Fibroblast of lung (primary cell): ENCODE measurements around the gene TMEM117. TPM values are rescaled to one million over a fixed set of nuclear protein-coding genes. Genes with fewer than 3 reads are reported as not detected.
A peak's percentile ranks its signal among the peaks of the same experiment; 100 is the strongest.

Experiments used
- DNase-seq, 2 donors: peaks; one replicate each; pipeline versions ENCODE4 v3.0.0 to v3.0.0-alpha.2; 2010; ENCODE audit warnings: low read depth in 2 of 2
- H2AFZ ChIP-seq: 2 replicates; pipeline ENCODE4 v1.5.1; 2012; ENCODE audit warnings: low read length, control low read depth, inconsistent platforms
- H3K27ac ChIP-seq: 2 replicates; pipeline ENCODE4 v1.5.1; 2011; ENCODE audit warnings: low read length, control low read depth; ENCODE audit not compliant: insufficient read depth
- H3K27me3 ChIP-seq: 2 replicates; pipeline ENCODE4 v1.5.1; 2011; ENCODE audit warnings: mild to moderate bottlenecking, low read length; ENCODE audit not compliant: control insufficient read depth, insufficient read depth
- H3K36me3 ChIP-seq: 2 replicates; pipeline ENCODE4 v1.5.1; 2011; ENCODE audit warnings: low read length; ENCODE audit not compliant: control insufficient read depth, insufficient read depth
- H3K4me1 ChIP-seq: 2 replicates; pipeline ENCODE4 v1.5.1; 2011; ENCODE audit warnings: low read length; ENCODE audit not compliant: control insufficient read depth, insufficient read depth; ENCODE audit errors: extremely low read depth
- H3K4me2 ChIP-seq: 2 replicates; pipeline ENCODE4 v1.5.1; 2011; ENCODE audit warnings: low read length, control low read depth; ENCODE audit not compliant: insufficient read depth; ENCODE audit errors: extremely low read depth
- H3K4me3 ChIP-seq, 4 experiments: fragments of 200-600 bp in 1 of 4; sonication (generic) in 1 of 4; replicated peaks in 1 of 4; 2 replicates each; pipeline ENCODE4 v1.5.1; 2011 to 2016; ENCODE audit warnings: low read length in 4 of 4, low read depth in 3 of 4, mild to moderate bottlenecking in 3 of 4, control low read depth in 2 of 4, inconsistent platforms in 1 of 4, mixed read lengths in 1 of 4; ENCODE audit not compliant: insufficient read depth in 1 of 4; ENCODE audit errors: control extremely low read depth in 1 of 4
- H3K79me2 ChIP-seq: 2 replicates; pipeline ENCODE4 v1.5.1; 2012; ENCODE audit warnings: mild to moderate bottlenecking, low read length, inconsistent platforms; ENCODE audit not compliant: control insufficient read depth, insufficient read depth
- H3K9ac ChIP-seq: 2 replicates; pipeline ENCODE4 v1.5.1; 2011; ENCODE audit warnings: mild to moderate bottlenecking, low read length, control low read depth; ENCODE audit not compliant: insufficient read depth
- H3K9me3 ChIP-seq: 2 replicates; pipeline ENCODE4 v1.5.1; 2012; ENCODE audit warnings: low read depth, low read length; ENCODE audit not compliant: control insufficient read depth, insufficient read depth
- H4K20me1 ChIP-seq: 2 replicates; pipeline ENCODE4 v1.5.1; 2011; ENCODE audit warnings: low read length; ENCODE audit not compliant: control insufficient read depth, insufficient read depth; ENCODE audit errors: extremely low read depth
- EZH2 ChIP-seq: IDR thresholded peaks from 2 replicates; pipeline ENCODE4 v1.5.1; 2012; ENCODE audit warnings: low read length, control low read depth, mild to moderate bottlenecking; ENCODE audit errors: missing control alignments
- polyA plus RNA-seq, 2 donors: library from polyadenylated mRNA; depleted of rRNA in 1 of 2; stranded (reverse) in 1 of 2; unstranded in 1 of 2; fragments of >200 nt; gene quantifications; 2 replicates each; pipeline ENCODE4 v1.2.1, GENCODE V29; 2011 to 2012; ENCODE audit warnings: missing spikeins in 1 of 2
- total RNA-seq: library from RNA; depleted of rRNA; stranded (reverse); fragments of >200 nt; gene quantifications from 2 replicates; pipeline ENCODE4 v1.2.1, GENCODE V29; 2014
- TF ChIP-seq, protein P1 (sequence below), 2 donors: IDR thresholded peaks in 1 of 2; conservative IDR thresholded peaks in 1 of 2; 1 replicate in 1 of 2; 2 replicates in 1 of 2; pipeline ENCODE4 v1.5.1; 2011 to 2012; ENCODE audit warnings: low read length in 2 of 2, control low read depth in 1 of 2, inconsistent platforms in 1 of 2, low read depth in 1 of 2, mild to moderate bottlenecking in 1 of 2

TMEM117 gene
- total and polyA plus RNA-seq, 2 donors (not counting 1 experiment from before 2014, with no cell fraction given), result 7.6 to 7.8 TPM

DNA sequence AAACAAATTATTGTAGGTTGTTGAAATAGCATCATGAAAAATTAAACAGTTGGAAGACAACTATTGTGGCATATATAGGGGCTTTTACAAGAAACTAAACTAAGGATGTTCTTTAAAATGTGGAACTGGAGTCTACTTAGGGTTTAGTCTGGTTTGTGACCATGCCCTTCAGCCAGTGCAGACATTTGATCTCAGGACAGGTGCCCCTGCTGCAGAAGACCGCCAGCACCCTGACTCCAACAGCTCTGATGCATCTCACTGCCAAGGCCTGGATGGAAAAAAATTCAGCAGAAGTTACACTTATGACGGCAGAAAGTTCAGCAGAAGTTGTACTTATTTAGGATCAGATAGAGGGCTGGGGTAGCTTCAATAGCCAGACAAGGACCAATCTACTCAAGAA, 51.5 kb downstream of the TMEM117 start:
- Histone ChIP-seq H2AFZ (no peak overlapping the region), H3K4me1 (no peaks in the 10 kb centered on the region), H3K27me3 (no peaks in the 10 kb centered on the region), H3K27ac (no peak overlapping the region), H3K79me2 (no peaks in the 10 kb centered on the region), H3K36me3 (no peaks in the 10 kb centered on the region), H3K9ac (no peak overlapping the region), H4K20me1 (no peaks in the 10 kb centered on the region), H3K4me3 (no peak overlapping the region), H3K4me2 (no peak overlapping the region), H3K9me3 (no peaks in the 10 kb centered on the region)
- no peak for DNase-seq
- TF ChIP-seq, protein P1, sequence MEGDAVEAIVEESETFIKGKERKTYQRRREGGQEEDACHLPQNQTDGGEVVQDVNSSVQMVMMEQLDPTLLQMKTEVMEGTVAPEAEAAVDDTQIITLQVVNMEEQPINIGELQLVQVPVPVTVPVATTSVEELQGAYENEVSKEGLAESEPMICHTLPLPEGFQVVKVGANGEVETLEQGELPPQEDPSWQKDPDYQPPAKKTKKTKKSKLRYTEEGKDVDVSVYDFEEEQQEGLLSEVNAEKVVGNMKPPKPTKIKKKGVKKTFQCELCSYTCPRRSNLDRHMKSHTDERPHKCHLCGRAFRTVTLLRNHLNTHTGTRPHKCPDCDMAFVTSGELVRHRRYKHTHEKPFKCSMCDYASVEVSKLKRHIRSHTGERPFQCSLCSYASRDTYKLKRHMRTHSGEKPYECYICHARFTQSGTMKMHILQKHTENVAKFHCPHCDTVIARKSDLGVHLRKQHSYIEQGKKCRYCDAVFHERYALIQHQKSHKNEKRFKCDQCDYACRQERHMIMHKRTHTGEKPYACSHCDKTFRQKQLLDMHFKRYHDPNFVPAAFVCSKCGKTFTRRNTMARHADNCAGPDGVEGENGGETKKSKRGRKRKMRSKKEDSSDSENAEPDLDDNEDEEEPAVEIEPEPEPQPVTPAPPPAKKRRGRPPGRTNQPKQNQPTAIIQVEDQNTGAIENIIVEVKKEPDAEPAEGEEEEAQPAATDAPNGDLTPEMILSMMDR (conservative IDR thresholded peaks at IDR 0.05 in 1 of 2, IDR thresholded peaks at IDR 0.05 in 1 of 2; ENCODE audit: low read depth in 1 of 2, low read length in 2 of 2), result no peak
- TF ChIP-seq EZH2, result no peak

DNA sequence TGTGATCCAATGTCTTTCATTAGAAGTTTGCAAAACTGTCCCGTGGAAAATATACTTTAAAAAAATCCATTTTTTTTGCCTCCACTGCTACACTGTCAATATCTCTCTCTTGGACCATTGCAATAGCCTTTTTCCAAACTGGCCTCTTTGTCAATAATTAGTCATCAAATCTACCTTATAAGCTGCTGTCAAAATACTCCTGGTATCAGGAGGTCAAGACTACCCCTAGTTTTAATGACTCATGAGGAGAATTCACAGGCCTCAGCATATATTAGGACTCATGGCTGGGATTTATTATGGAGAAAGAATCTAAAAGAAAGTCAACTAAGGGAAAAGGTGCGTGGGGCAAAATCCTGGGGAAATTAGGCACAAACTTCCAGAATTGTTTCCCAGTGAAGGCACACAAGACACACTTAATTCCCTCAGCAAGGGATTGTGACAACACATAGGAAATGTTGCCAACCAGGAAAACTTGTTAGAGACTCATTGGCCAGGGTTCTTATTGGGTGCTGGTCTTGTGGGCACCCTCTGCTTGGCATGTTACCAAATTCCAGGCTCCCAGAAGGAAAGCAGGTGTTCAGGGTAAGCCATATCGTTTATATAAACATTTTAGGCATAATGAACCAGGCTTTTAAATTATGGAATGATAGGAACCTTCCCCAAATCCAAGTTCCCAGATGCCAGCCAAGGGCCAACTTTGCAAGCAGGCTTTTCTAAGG, 56.1 kb downstream of the TMEM117 start:
- H2AFZ ChIP-seq, result no peak overlapping the region
- no peaks in the 10 kb centered on the region for H4K20me1 ChIP-seq
- H3K9ac ChIP-seq, result no peak overlapping the region
- no peak overlapping the region for H3K27ac ChIP-seq
- no peaks in the 10 kb centered on the region for H3K27me3 ChIP-seq
- no peaks in the 10 kb centered on the region for H3K36me3 ChIP-seq
- H3K4me2 ChIP-seq, result no peak overlapping the region
- H3K79me2 ChIP-seq, result no peaks in the 10 kb centered on the region
- no peaks in the 10 kb centered on the region for H3K4me1 ChIP-seq
- no peak overlapping the region for H3K4me3 ChIP-seq
- no peak for DNase-seq
- TF ChIP-seq, protein P1 (conservative IDR thresholded peaks at IDR 0.05 in 1 of 2, IDR thresholded peaks at IDR 0.05 in 1 of 2; ENCODE audit: low read depth in 1 of 2, low read length in 2 of 2), result no peak
- TF ChIP-seq EZH2, result no peak
- H3K9me3 ChIP-seq, result no peaks in the 10 kb centered on the region

DNA sequence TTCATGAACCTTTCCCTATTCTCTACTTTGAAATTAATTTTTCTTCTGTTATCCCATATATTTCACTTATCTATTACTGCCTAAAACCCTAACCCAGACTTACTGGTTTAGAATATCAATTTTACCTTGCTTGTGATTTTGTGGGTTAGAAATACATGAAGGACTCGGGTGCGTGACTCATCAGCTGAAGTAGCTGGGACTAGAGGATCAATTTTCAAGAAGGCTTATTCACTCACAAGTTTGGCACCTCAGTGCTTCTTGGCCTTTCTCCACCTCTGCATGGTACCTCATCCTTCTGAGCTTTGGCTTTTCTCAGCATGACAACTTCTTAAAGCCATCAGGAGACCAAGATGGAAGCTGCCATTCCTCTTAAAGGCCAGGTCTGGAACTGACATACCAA, 57.8 kb downstream of the TMEM117 start:
- Histone ChIP-seq H3K79me2 (no peaks in the 10 kb centered on the region), H2AFZ (no peak overlapping the region), H4K20me1 (no peaks in the 10 kb centered on the region), H3K27ac (no peak overlapping the region), H3K36me3 (no peaks in the 10 kb centered on the region), H3K4me2 (no peak overlapping the region), H3K9me3 (no peaks in the 10 kb centered on the region), H3K27me3 (no peaks in the 10 kb centered on the region), H3K9ac (no peak overlapping the region), H3K4me1 (no peaks in the 10 kb centered on the region), H3K4me3 (no peak overlapping the region)
- TF ChIP-seq EZH2, result no peak
- TF ChIP-seq, protein P1 (conservative IDR thresholded peaks at IDR 0.05 in 1 of 2, IDR thresholded peaks at IDR 0.05 in 1 of 2; ENCODE audit: low read depth in 1 of 2, low read length in 2 of 2), result no peak
- peak; percentile 42 to 80 for DNase-seq
